ENCODE measurements around the gene C1GALT1. TPM values are rescaled to one million over a fixed set of nuclear protein-coding genes. Genes with fewer than 3 reads are reported as not detected.

C1GALT1 gene
- total and polyA plus RNA-seq, 2 donors (not counting 3 experiments of a cell fraction or from before 2014, with no cell fraction given), result 18.3 to 31.1 TPM

GRCh38 chr7:7263297-7264230, 81.2 kb downstream of the C1GALT1 start:
- no peak for DNase-seq (ENCODE audit: low read depth, low spot score)
- CTCF ChIA-PET, result interaction anchor here (0.6 to 2.3 kb wide), 2 partner anchors 14 to 161 kb away, joined by 3 to 7 read pairs; no protein-coding TSS in a partner anchor
- no peak overlapping the region for H3K27ac ChIP-seq (ENCODE audit: insufficient read depth, low read depth, low read length)

More at GRCh38 chr7:7263297-7264230, 81.2 kb downstream of the C1GALT1 start:
- Histone ChIP-seq H3K4me3 (replicated peaks in 1 of 3; ENCODE audit: insufficient read depth in 1 of 3, low read depth in 1 of 3, low read length in 3 of 3) (no peak overlapping the region), H3K79me2 (ENCODE audit: control insufficient read depth, insufficient read depth, low read length) (no peaks in the 10 kb centered on the region), H3K9ac (replicated peaks; ENCODE audit: extremely low read depth, insufficient read depth, low read length) (no peak overlapping the region), H3K27me3 (ENCODE audit: control insufficient read depth in 2 of 2, insufficient read depth in 2 of 2, low read length in 2 of 2) (peaks cover 0 to 2% of the 10 kb centered on the region in 2 experiments), H4K20me1 (replicated peaks; ENCODE audit: control insufficient read depth, extremely low read depth, insufficient read depth, low read length) (no peaks in the 10 kb centered on the region), H3K4me2 (ENCODE audit: insufficient read depth, low read length) (no peak overlapping the region), H3K9me3 (replicated peaks; ENCODE audit: control insufficient read depth, insufficient read depth, low read length) (no peaks in the 10 kb centered on the region), H3K4me1 (ENCODE audit: control insufficient read depth, extremely low read depth, insufficient read depth, low read length) (no peaks in the 10 kb centered on the region), H3K9me1 (replicated peaks; ENCODE audit: control insufficient read depth, extremely low read depth, insufficient read depth, low read length) (no peaks in the 10 kb centered on the region), H3K36me3 (ENCODE audit: control insufficient read depth in 2 of 2, extremely low read depth in 1 of 2, insufficient read depth in 2 of 2, low read length in 2 of 2) (no peaks in the 10 kb centered on the region), H2AFZ (ENCODE audit: low read depth, low read length) (no peak overlapping the region)
- intact Hi-C loops (cut with micrococcal nuclease), result no loop called here
- dilution Hi-C loops (cut with MboI; ENCODE audit: extremely low pct_ligation_motif_present, low sequenced_read_pairs), result no loop called here
- TF ChIP-seq EZH2 (IDR thresholded peaks at IDR 0.05; ENCODE audit: borderline replicate concordance, low read depth, low read length, severe bottlenecking) (no peak), JUN (IDR thresholded peaks at IDR 0.05; ENCODE audit: borderline replicate concordance, insufficient read depth, insufficient read length, low read depth) (no peak), POLR2A (IDR thresholded peaks at IDR 0.05; ENCODE audit: low read depth, low read length) (no peak), MAX (IDR thresholded peaks at IDR 0.05; ENCODE audit: insufficient read depth, insufficient read length) (no peak), POLR2AphosphoS5 (IDR thresholded peaks at IDR 0.05; ENCODE audit: insufficient read depth, low read depth, low read length) (no peak), CTCF (IDR thresholded peaks at IDR 0.05; ENCODE audit: extremely low read depth in 1 of 2, insufficient read depth in 1 of 2, low read depth in 1 of 2, low read length in 2 of 2) (no peak), FOS (IDR thresholded peaks at IDR 0.05; ENCODE audit: borderline replicate concordance, insufficient read depth, low read length) (no peak), GATA2 (IDR thresholded peaks at IDR 0.05; ENCODE audit: insufficient read depth, insufficient read length, low read depth, low read length) (no peak), MYC (IDR thresholded peaks at IDR 0.05; ENCODE audit: low read depth, low read length) (no peak)
- POLR2A ChIA-PET, result no interaction called here
- BruUV-seq (replicated peaks), result no TSS peak
- no peak for FAIRE-seq

All from endothelial cell of umbilical vein (primary cell).